HG03097 (cell line): Measurements from ENCODE around the gene SYPL2.
A peak's percentile ranks its signal among the peaks of the same experiment; 100 is the strongest.
"Not testable (repeated sequence)": the region's sequence is repeated elsewhere in the genome, so short reads cannot be mapped to it uniquely, and the experiment has no call there.

Experiments
- ATAC-seq: cut with Tn5 transposase; IDR thresholded peaks from one replicate; pipeline ENCODE4 v1.9.1; 2021; ENCODE audit not compliant: unreplicated experiment, low FRiP score

The SYPL2 gene

DNA sequence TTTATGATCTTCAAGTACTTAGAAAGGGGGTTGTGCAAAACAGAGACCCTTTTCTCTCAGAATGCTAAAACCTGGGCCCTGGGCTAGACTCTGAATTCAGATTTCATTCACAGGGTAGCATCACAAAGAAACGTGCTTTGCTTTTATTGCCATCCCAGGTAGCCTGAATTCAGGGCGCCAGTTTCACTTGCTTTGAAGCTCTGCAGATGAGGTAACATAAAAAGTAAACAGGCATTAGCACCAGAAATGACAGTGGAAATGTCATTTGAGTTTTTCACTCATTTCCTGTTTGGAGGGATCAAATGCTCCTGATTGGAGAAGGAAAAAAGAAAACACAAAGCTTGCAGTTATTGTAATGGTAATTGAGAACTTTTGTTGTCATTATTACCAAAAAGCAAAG is 2.6 kb downstream of the SYPL2 start:
- no peak for ATAC-seq

DNA sequence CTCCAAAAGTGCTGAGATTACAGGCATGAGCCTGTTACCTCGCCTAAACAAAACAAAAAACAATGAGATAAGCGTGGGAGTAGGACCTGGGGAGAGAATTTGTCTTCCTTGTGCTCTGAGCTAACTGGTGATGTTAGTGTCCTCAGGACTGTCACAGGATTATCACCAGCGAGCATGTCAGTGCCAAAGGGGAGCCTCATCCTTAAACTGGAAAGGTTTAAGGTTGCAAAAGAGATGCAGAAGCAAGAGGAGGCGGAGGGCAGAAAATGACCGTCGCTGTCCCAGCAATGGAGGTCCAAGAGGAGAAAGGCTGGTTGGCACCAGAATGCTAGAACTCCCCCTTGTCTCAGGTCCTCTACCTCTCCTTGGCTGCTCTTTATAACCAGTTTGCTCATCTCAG is 3.9 kb downstream of the SYPL2 start:
- no peak for ATAC-seq

DNA sequence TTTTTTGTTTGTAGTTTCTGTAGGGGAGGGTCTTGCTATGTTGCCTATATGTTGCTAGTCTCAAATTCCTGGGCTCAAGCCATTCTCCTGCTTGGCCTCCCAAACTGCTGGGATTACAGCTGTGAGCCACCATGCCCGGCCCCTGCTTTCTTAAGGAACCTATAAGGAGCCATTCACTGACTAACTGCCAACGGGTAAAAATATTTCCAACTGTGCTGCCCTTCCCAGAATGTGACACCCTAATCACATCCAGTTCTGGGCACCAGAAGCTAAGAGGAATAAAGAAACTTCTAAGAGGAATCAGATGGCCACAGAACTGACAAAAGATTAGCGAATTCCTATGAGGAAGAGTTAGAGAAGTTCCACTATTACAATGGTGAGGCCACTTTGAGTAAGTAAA is 6.4 kb downstream of the SYPL2 start:
- no peak for ATAC-seq

- not testable (repeated sequence) for ATAC-seq
Measured at GRCh38 chr1:109473284-109474057, 7.1 kb downstream of the SYPL2 start.

DNA sequence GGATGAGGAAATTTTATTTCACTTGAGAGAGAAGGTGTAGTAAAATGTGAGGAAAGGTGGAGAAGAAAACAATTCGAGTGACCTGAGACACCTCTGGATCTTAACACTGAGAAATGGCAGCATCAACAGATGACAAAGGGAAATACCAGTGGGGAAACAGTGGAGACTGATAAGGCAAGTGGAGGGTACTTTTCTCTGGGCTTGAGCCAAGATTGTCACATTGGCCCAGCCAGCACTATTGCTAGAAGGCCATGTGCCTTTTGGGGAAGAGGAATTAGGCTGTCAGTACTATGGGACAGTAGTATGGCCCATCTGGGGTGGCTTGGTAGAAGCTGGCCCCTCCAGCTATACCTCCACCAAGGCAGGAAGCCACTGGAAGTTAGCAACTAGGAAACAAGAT is 8.4 kb downstream of the SYPL2 start:
- ATAC-seq: no peak

GRCh38 chr1:109475261-109475660 is 8.9 kb downstream of the SYPL2 start:
- no peak for ATAC-seq

DNA sequence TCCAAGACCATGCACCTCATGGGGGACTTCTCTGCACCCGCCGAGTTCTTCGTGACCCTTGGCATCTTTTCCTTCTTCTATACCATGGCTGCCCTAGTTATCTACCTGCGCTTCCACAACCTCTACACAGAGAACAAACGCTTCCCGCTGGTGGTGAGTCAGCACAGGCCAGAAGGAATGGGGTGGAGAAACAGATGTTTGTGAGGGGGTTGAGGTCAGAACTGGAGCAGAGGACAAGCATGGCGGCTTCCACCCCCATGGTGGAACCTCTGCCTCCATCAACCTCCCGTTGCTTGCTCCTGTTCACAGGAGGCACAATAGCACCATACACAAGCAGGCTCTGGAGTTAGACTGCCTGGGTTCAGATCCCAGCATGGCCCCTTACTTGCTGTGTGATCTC is 10.5 kb downstream of the SYPL2 start:
- ATAC-seq: no peak

GRCh38 chr1:109477821-109478220 is 11.5 kb downstream of the SYPL2 start:
- ATAC-seq: no peak

GRCh38 chr1:109478806-109479205 is 12.5 kb downstream of the SYPL2 start:
- ATAC-seq: no peak

DNA sequence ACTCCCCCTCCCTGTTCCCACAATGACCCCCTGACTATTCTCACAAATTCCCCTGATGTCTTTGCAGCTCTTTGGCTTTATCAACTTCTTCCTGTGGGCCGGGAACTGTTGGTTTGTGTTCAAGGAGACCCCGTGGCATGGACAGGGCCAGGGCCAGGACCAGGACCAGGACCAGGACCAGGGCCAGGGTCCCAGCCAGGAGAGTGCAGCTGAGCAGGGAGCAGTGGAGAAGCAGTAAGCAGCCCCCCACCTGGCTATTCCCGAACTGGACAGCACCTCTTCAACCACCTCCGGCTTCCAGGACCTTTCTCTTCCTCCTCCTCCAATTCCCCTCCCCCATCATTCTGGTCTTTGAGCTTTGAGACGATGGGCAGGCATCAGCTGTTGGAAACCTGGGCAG is 13.0 kb downstream of the SYPL2 start:
- ATAC-seq: no peak

- ATAC-seq: no peak
Measured at GRCh38 chr1:109479901-109480300, 13.6 kb downstream of the SYPL2 start.

GRCh38 chr1:109481646-109482045 is 15.3 kb downstream of the SYPL2 start:
- no peak for ATAC-seq

DNA sequence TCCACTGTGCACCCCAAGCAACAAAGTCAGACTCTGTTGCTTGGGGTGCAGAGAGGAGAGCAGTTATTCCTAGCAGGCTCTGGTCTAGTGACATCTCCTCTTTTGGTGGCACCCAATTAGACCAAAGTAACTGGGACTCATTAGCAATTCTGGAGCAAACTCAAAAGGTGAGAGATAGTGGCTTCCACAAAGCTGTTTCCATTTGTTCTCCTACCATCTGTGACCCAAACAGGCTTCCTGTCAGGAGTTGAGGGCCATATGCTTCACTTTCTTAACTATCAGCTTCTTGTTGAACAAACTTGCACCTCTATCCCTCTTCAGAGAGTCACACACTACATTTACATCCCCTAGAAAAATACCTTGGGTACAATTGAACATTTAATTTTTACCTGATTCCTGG is 15.9 kb downstream of the SYPL2 start:
- no peak for ATAC-seq

- peak; percentile 11 for ATAC-seq
Measured at GRCh38 chr1:109482791-109483671, 16.7 kb downstream of the SYPL2 start.

GRCh38 chr1:109483672-109484518 is 17.5 kb downstream of the SYPL2 start, which contains the start of gene ATXN7L2:
Gene ATXN7L2 (plus strand): TSS chr1:109483905. CDS start chr1:109483954, 49 bp downstream.
- ATAC-seq: peak; percentile 60

GRCh38 chr1:109484519-109484975 is 18.2 kb downstream of the SYPL2 start:
- no peak for ATAC-seq

- ATAC-seq: no peak
Measured at GRCh38 chr1:109485001-109485400, 18.7 kb downstream of the SYPL2 start.

DNA sequence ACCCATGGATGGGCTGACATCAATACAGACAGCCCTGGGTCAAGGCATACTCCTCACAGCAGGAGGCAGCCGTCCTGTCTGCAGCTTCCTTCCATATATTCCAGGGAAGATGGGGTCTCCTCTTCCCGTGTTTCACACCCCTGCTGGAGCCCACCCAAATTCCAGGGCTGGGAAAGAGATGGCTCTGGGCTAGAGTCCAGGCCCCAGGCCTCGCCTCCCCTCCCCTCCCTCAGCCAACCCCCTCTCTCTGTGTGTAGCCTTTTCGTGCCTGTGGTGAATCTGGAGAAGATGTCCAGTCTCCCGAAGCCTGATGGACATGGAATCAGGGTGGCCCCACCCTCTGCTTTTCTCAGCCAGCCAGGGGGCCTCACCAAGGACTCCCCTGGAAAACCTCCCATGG is 20.9 kb downstream of the SYPL2 start:
- ATAC-seq: no peak

DNA sequence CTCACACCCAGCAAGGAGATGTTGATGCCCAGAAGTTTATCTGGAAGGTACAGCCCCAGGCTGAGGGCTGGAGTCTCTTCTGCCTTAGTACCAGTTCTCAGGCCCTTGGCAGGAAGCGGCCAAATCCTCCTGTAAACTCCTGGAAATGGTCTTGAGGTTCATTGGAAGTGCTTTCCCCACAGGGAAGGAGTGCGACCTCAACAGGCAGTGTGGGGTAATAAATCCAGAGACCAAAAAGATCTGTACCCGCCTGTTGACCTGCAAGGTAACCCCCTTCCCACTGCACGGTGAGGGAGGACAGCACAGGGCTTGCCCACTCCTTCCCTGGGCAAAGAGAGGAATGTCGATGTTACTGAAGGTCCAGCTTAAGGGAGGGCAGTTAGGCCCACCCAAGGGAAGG is 21.9 kb downstream of the SYPL2 start:
- ATAC-seq: no peak

DNA sequence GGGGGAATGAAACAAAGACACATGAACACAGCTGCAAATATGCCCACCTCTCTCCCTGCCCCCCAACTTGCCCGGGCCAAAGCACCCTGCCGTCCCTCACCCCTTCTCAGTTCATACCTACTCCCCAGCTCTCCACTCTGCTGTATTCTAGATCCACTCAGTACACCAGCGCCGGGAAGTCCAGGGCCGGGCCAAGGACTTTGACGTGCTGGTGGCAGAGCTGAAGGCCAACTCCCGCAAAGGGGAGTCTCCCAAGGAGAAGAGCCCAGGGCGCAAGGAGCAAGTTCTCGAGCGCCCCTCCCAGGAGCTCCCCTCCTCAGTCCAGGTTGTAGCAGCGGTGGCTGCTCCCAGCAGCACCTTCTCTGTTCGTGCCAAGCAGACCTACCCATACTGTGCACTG is 22.4 kb downstream of the SYPL2 start:
- ATAC-seq: no peak
